ENCODE measurements around the gene TAS2R8.

GRCh38 chr12:10829994-10830393 lies 22.9 kb upstream of the TAS2R8 start:
- TF ChIP-seq CTCF (IDR thresholded peaks at IDR 0.05), result no peak
- no peak for TF ChIP-seq POLR2A (IDR thresholded peaks at IDR 0.05)

Data from tibial nerve (tissue), 3 donors.